Stomach (tissue), 19 donors: ENCODE data around the gene BBC3. TPM values are rescaled to one million over a fixed set of nuclear protein-coding genes. Genes with fewer than 3 reads are reported as not detected.
A peak's percentile ranks its signal among the peaks of the same experiment; 100 is the strongest.
"Not testable (repeated sequence)": the region's sequence is repeated elsewhere in the genome, so short reads cannot be mapped to it uniquely, and the experiment has no call there.

Experiments
- DNase-seq, 2 donors: peaks; one replicate each; pipeline versions ENCODE4 v3.0.0 to v3.0.0-alpha.2; 2013 to 2019
- H3K27ac ChIP-seq, 5 donors: fragments of 200-600 bp in 4 of 5; sonication (generic) in 4 of 5; one replicate each; pipeline ENCODE4 v1.5.1; 2013 to 2019; ENCODE audit warnings: mild to moderate bottlenecking in 1 of 5, moderate library complexity in 1 of 5
- H3K27me3 ChIP-seq, 3 donors: fragments of 200-600 bp; sonication (generic); one replicate each; pipeline ENCODE4 v1.5.1; 2017 to 2019; ENCODE audit warnings: mixed run types in 1 of 3
- H3K36me3 ChIP-seq, 4 donors: fragments of 200-600 bp; sonication (generic); 1 replicate in 3 of 4; 2 replicates in 1 of 4; pipeline ENCODE4 v1.5.1; 2016 to 2019
- H3K4me1 ChIP-seq, 4 donors: fragments of 200-600 bp; sonication (generic); one replicate each; pipeline ENCODE4 v1.5.1; 2016 to 2019
- H3K4me3 ChIP-seq, 4 donors: fragments of 200-600 bp; sonication (generic) in 3 of 4; one replicate each; pipeline ENCODE4 v1.5.1; 2016 to 2019; ENCODE audit warnings: mild to moderate bottlenecking in 1 of 4
- H3K9me3 ChIP-seq, 4 donors: fragments of 200-600 bp; sonication (generic); one replicate each; pipeline ENCODE4 v1.5.1; 2016 to 2019
- CTCF ChIP-seq, 7 experiments: fragments of 450-650 bp in 4 of 7; fragments of 200-600 bp in 3 of 7; sonication (generic) in 3 of 7; IDR thresholded peaks; one replicate each; pipeline ENCODE4 v1.5.1; 2016 to 2019; ENCODE audit warnings: antibody characterized with exemption in 7 of 7, control low read depth in 2 of 7, mild to moderate bottlenecking in 1 of 7
- EP300 ChIP-seq: sonication (generic); formaldehyde crosslinking; IDR thresholded peaks from one replicate; pipeline ENCODE4 v1.6.1; 2017; ENCODE audit warnings: antibody characterized with exemption
- POLR2A ChIP-seq, 4 donors: fragments of 450-650 bp; IDR thresholded peaks; one replicate each; pipeline ENCODE4 v1.6.1; 2016; ENCODE audit warnings: antibody characterized with exemption in 4 of 4, control low read depth in 2 of 4, mild to moderate bottlenecking in 1 of 4, moderate library complexity in 1 of 4
- POLR2AphosphoS5 ChIP-seq, 3 donors: sonication (generic); formaldehyde crosslinking; IDR thresholded peaks; one replicate each; pipeline ENCODE4 v1.6.1; 2016; ENCODE audit warnings: antibody characterized with exemption in 3 of 3
- WGBS, 5 donors: extraction: QIAGEN DNeasy Blood & Tissue Kit in 3 of 5; methylation state at CpG; one replicate each; pipeline versions ENCODE4 v1.1.5 to v1.1.7; 2013 to 2018; 5-methylcytosine and 5-hydroxymethylcytosine counted together
- intact Hi-C: fragments of 100-400 bp; cut with DNase I; formaldehyde crosslinking; loops from one replicate; pipeline ENCODE4 v1.15.1; 2023; ENCODE audit warnings: low total_unique reads
- long read RNA-seq, 10 donors: transcript quantifications; one replicate each; lab custom pipeline, GENCODE V29; 2026
- polyA plus RNA-seq, 3 donors: library from polyadenylated mRNA; stranded (reverse); fragments of 200-250 nt; gene quantifications; one replicate each; pipeline ENCODE4 v1.2.3, GENCODE V29; 2013
- total RNA-seq, 5 donors: library from RNA; depleted of rRNA; stranded (reverse); fragments of >200 nt; gene quantifications; one replicate each; pipeline versions ENCODE4 v1.1.0 to v1.2.3, GENCODE V29; 2014 to 2016
- donor health status: healthy with polysubstance abuse.
- donor health status: Bipolar disorder and iron deficiency.
- donor health status: healthy.

BBC3 gene
- total RNA-seq (10 to 100 TPM in 4 of 5 donors, 1 to 10 TPM in 1; 2.9 to 69.2 (median 17.0) TPM), polyA plus RNA-seq (1 to 10 TPM; 6.0 to 9.8 (median 8.7) TPM)
- long read RNA-seq, donor 1, partial matches to known transcripts: 0 of 1 reads
- long read RNA-seq, donor 1, other reads (novel, unspliced or antisense): 0 of 1 reads
- long read RNA-seq, donor 2, partial matches to known transcripts: 0 of 2 reads
- long read RNA-seq, donor 2, other reads (novel, unspliced or antisense): 0 of 2 reads
- long read RNA-seq, donor 3, partial matches to known transcripts: 0 of 1 reads
- long read RNA-seq, donor 3, other reads (novel, unspliced or antisense): 0 of 1 reads
- long read RNA-seq, donor 4: 0 reads
- long read RNA-seq, donor 5: 0 reads
- long read RNA-seq, donor 6, partial matches to known transcripts: 16 of 27 reads
- long read RNA-seq, donor 6, other reads (novel, unspliced or antisense): 5 of 27 reads
- long read RNA-seq, donor 7, transcript BBC3-203 (4 exons, 1,838 nt): major isoform, 5 of 7 reads
- long read RNA-seq, donor 7, partial matches to known transcripts: 0 of 7 reads
- long read RNA-seq, donor 7, other reads (novel, unspliced or antisense): 0 of 7 reads
- long read RNA-seq, donor 8, partial matches to known transcripts: 0 of 1 reads
- long read RNA-seq, donor 8, other reads (novel, unspliced or antisense): 0 of 1 reads
- long read RNA-seq, donor 9, partial matches to known transcripts: 0 of 4 reads
- long read RNA-seq, donor 9, other reads (novel, unspliced or antisense): 0 of 4 reads
- long read RNA-seq, donor 10, partial matches to known transcripts: 0 of 1 reads
- long read RNA-seq, donor 10, other reads (novel, unspliced or antisense): 0 of 1 reads

- intact Hi-C loops: no loop called here
- H3K27ac ChIP-seq: peak within 1 kb of the TSS; percentile 96 to 100 (median 99)
- peak within 1 kb of the TSS; percentile 74 to 99 (median 97) for H3K4me3 ChIP-seq
- no peaks in the 10 kb centered on the region for H3K27me3 ChIP-seq
- TF ChIP-seq POLR2AphosphoS5 (IDR thresholded peaks at IDR 0.05): no peak
- TF ChIP-seq POLR2A (IDR thresholded peaks at IDR 0.05): no peak
- no peak for TF ChIP-seq EP300
- no peak for TF ChIP-seq CTCF (IDR thresholded peaks at IDR 0.05)
- WGBS, 5 donors: 1 to 5% (median 1%) methylated on average over 4 to 40 of the region's 43 CpGs; no CpG with 5 or more reads in 2 of the 5 donors
- H3K36me3 ChIP-seq: no peaks in the 10 kb centered on the region
- no peak for DNase-seq
- H3K9me3 ChIP-seq: no peaks in the 10 kb centered on the region
- peaks cover 52 to 68% (median 56%) of the 10 kb centered on the region in 4 donors for H3K4me1 ChIP-seq
Observed at GRCh38 chr19:47230921-47231214, at the start of gene BBC3. Gene BBC3, minus strand, starts transcription at chr19:47231199. Its CDS starts 2,768 bp downstream, at chr19:47228431.

GRCh38 chr19:47280183-47280797 lies 49.3 kb upstream of the BBC3 start:
- intact Hi-C loops: no loop called here
- DNase-seq: peak; percentile 45 to 50
- H3K27ac ChIP-seq: peak overlapping the region in 1 of 5 donors; percentile 71
- peaks cover 14 to 42% (median 26%) of the 10 kb centered on the region in 4 donors for H3K4me1 ChIP-seq
- H3K9me3 ChIP-seq: no peaks in the 10 kb centered on the region
- H3K4me3 ChIP-seq: no peak overlapping the region
- WGBS, 5 donors: 87 to 94% (median 90%) methylated on average over 6 to 13 of the region's 13 CpGs
- H3K27me3 ChIP-seq: no peaks in the 10 kb centered on the region
- peaks cover 0 to 5% (median 0%) of the 10 kb centered on the region in 4 donors for H3K36me3 ChIP-seq
- TF ChIP-seq POLR2AphosphoS5 (IDR thresholded peaks at IDR 0.05) (no peak), CTCF (IDR thresholded peaks at IDR 0.05) (peak in 1 of 7 experiments; percentile 9)

- H3K36me3 ChIP-seq: peaks cover 1 to 11% (median 6%) of the 10 kb centered on the region in 4 donors
- H3K4me3 ChIP-seq, H3K9me3 ChIP-seq, intact Hi-C loops, DNase-seq, H3K27me3 ChIP-seq: not testable (repeated sequence)
- WGBS, 5 donors: 73 to 96% (median 89%) methylated on average over 3 of the region's 3 CpGs
- peak overlapping the region in 4 of 5 donors; percentile 98 to 100 (median 99) for H3K27ac ChIP-seq
- peaks cover 29 to 59% (median 42%) of the 10 kb centered on the region in 4 donors for H3K4me1 ChIP-seq
Observed at GRCh38 chr19:47276513-47276912, 45.5 kb upstream of the BBC3 start.

GRCh38 chr19:47275791-47276461 lies 44.9 kb upstream of the BBC3 start:
- intact Hi-C loops: no loop called here
- Histone ChIP-seq H3K4me1 (peaks cover 29 to 59% (median 42%) of the 10 kb centered on the region in 4 donors), H3K27ac (peak overlapping the region in 4 of 5 donors; percentile 98 to 100 (median 99)), H3K36me3 (peaks cover 7 to 17% (median 12%) of the 10 kb centered on the region in 4 donors), H3K4me3 (peak overlapping the region; percentile 55 to 77 (median 70)), H3K9me3 (no peaks in the 10 kb centered on the region), H3K27me3 (no peaks in the 10 kb centered on the region)
- TF ChIP-seq POLR2A (IDR thresholded peaks at IDR 0.05) (no peak), EP300 (no peak), POLR2AphosphoS5 (IDR thresholded peaks at IDR 0.05) (peak in 1 of 3 donors; percentile 3), CTCF (IDR thresholded peaks at IDR 0.05) (no peak)
- DNase-seq: peak in 1 of 2 donors; percentile 52
- WGBS, 5 donors: 69 to 80% (median 71%) methylated on average over 11 to 13 of the region's 13 CpGs
